HepG2 (cell line): Measurements from ENCODE around the gene SAMD4A. TPM values are rescaled to one million over a fixed set of nuclear protein-coding genes. Genes with fewer than 3 reads are reported as not detected.

ENCODE experiments used
- ATF5 ChIP-seq: sonication (generic); formaldehyde crosslinking; IDR thresholded peaks from 2 replicates; pipeline ENCODE4 v1.4.0; 2020; ENCODE audit warnings: mild to moderate bottlenecking, low read depth, missing genetic modification reagents
- HIC2 ChIP-seq: sonication (generic); formaldehyde crosslinking; IDR thresholded peaks from 2 replicates; pipeline ENCODE4 v1.9.0; 2022; ENCODE audit warnings: low read depth, missing genetic modification reagents
- HNF1B ChIP-seq: sonication (generic); formaldehyde crosslinking; IDR thresholded peaks from 2 replicates; pipeline ENCODE4 v1.5.1; 2020; ENCODE audit warnings: mild to moderate bottlenecking, moderate library complexity, missing genetic modification reagents
- HOXA3 ChIP-seq: sonication (generic); formaldehyde crosslinking; IDR thresholded peaks from 2 replicates; pipeline ENCODE4 v1.5.0; 2020; ENCODE audit warnings: missing genetic modification reagents
- JUND ChIP-seq: sonication (generic); formaldehyde crosslinking; IDR thresholded peaks from 2 replicates; pipeline ENCODE4 v1.8.0; 2022; ENCODE audit warnings: mild to moderate bottlenecking, missing genetic modification reagents
- MEIS1 ChIP-seq: sonication (generic); formaldehyde crosslinking; IDR thresholded peaks from 2 replicates; pipeline ENCODE4 v1.9.0; 2021; ENCODE audit warnings: mild to moderate bottlenecking, missing genetic modification reagents, moderate library complexity, borderline replicate concordance
- RBM22 ChIP-seq: fragments of 200-400 bp; formaldehyde crosslinking; optimal IDR thresholded peaks from 2 replicates; pipeline ENCODE3; 2017; ENCODE audit warnings: mild to moderate bottlenecking, low read length, moderate library complexity
- SALL1 ChIP-seq: sonication (generic); formaldehyde crosslinking; IDR thresholded peaks from 2 replicates; pipeline ENCODE4 v1.8.0; 2022; ENCODE audit warnings: mild to moderate bottlenecking, missing genetic modification reagents
- TBL1XR1 ChIP-seq: fragments of 150-350 bp; IDR thresholded peaks from 2 replicates; pipeline ENCODE4 v1.6.1; 2014; ENCODE audit warnings: borderline replicate concordance, low read length; ENCODE audit not compliant: partially characterized antibody
- ZBTB7B ChIP-seq: sonication (generic); formaldehyde crosslinking; IDR thresholded peaks from 2 replicates; pipeline ENCODE4 v1.4.0; 2020; ENCODE audit warnings: missing genetic modification reagents
- ZMYM2 ChIP-seq: sonication (generic); formaldehyde crosslinking; IDR thresholded peaks from 2 replicates; pipeline ENCODE4 v1.8.0; 2022; ENCODE audit warnings: mild to moderate bottlenecking, missing genetic modification reagents
- ZNF549 ChIP-seq: sonication (generic); formaldehyde crosslinking; IDR thresholded peaks from 2 replicates; pipeline ENCODE4 v1.5.0; 2020; ENCODE audit warnings: missing genetic modification reagents
- ZNF687 ChIP-seq: sonication (generic); formaldehyde crosslinking; IDR thresholded peaks from 2 replicates; pipeline ENCODE4 v1.5.1; 2020; ENCODE audit warnings: mild to moderate bottlenecking, missing genetic modification reagents, moderate library complexity
- ZNF768 ChIP-seq: sonication (generic); formaldehyde crosslinking; IDR thresholded peaks from 2 replicates; pipeline ENCODE4 v1.4.0; 2020; ENCODE audit warnings: missing genetic modification reagents
- polyA plus RNA-seq, 8 experiments: library from polyadenylated mRNA; depleted of rRNA in 3 of 8; stranded (reverse) in 7 of 8; unstranded in 1 of 8; fragments of >200 nt; fragmentation: Illumina TruSeq in 4 of 8; extraction: Trizol in 4 of 8; gene quantifications; 2 replicates each; pipeline versions ENCODE4 v1.2.1 to v1.2.3, GENCODE V29; 2011 to 2016; ENCODE audit warnings: low read depth in 4 of 8, missing spikeins in 1 of 8, mixed read lengths in 1 of 8; ENCODE audit not compliant: insufficient read depth in 1 of 8
- total RNA-seq, 5 experiments: library from RNA; depleted of rRNA; stranded (reverse); fragments of >200 nt; fragmentation: Illumina TruSeq; extraction: Trizol; gene quantifications; 2 replicates each; pipeline ENCODE4 v1.2.3, GENCODE V29; 2016; ENCODE audit warnings: low read depth in 1 of 5

Gene SAMD4A
- total and polyA plus RNA-seq, 2 of the 13 experiments (the other 11 are each of a cell fraction or from before 2014, with no cell fraction given) = 11.8 to 13.0 TPM

GRCh38 chr14:54662491-54663133 lies 95.7 kb downstream of the SAMD4A start (continued):
- TF ChIP-seq ZNF687 (CRISPR knock-in tag) (peak; percentile 57), HNF1B (CRISPR knock-in tag) (peak; percentile 35; the same call in 1 of the 2 replicates), ZNF549 (CRISPR knock-in tag) (no peak), SALL1 (CRISPR knock-in tag) (peak; percentile 27; the same call in 1 of the 2 replicates), HOXA3 (CRISPR knock-in tag) (peak; percentile 9; the same call in 1 of the 2 replicates), ZNF768 (CRISPR knock-in tag) (peak; percentile 29; the same call in 1 of the 2 replicates), MEIS1 (no peak), HIC2 (CRISPR knock-in tag) (no peak), RBM22 (no peak), ZBTB7B (CRISPR knock-in tag) (peak; percentile 21; the same call in 1 of the 2 replicates), JUND (CRISPR knock-in tag) (no peak), TBL1XR1 (no peak), ZMYM2 (CRISPR knock-in tag) (0 out of 2 replicates have a peak, but pooled peaks have one; percentile 22), ATF5 (CRISPR knock-in tag) (no peak)
- TF ChIP-seq, all 625 proteins: peak for 16
